B cell (primary cell): ENCODE measurements around the gene NELL1. TPM values are rescaled to one million over a fixed set of nuclear protein-coding genes. Genes with fewer than 3 reads are reported as not detected.

ENCODE experiments used
- ATAC-seq: fragments of 200-7000 bp; cut with Tn5 transposase; one replicate; pipeline ENCODE4 v1.10.0; 2021; ENCODE audit warnings: low read depth, mild to moderate bottlenecking, moderate number of reproducible peaks, moderate library complexity
- CTCF ChIA-PET: fragments of 350-600 bp; sonication (Branson Sonifier 250); formaldehyde crosslinking; loops from one replicate; lab custom pipeline; 2021; ENCODE audit warnings: antibody characterized with exemption, inconsistent platforms; lab: Charles Lee
- POLR2A ChIA-PET: fragments of 350-600 bp; sonication (Branson Sonifier 250); formaldehyde crosslinking; loops from one replicate; lab custom pipeline; 2021; ENCODE audit warnings: antibody characterized with exemption; lab: Charles Lee
- DNase-seq: peaks from one replicate; pipeline ENCODE4 v3.0.0; 2013
- H2AFZ ChIP-seq: 2 replicates; pipeline ENCODE4 v1.6.1; 2012; ENCODE audit warnings: mild to moderate bottlenecking, low read depth, low read length; ENCODE audit not compliant: insufficient read depth, poor library complexity, severe bottlenecking
- H3K27ac ChIP-seq, 2 donors: 1 replicate in 1 of 2; 2 replicates in 1 of 2; pipeline ENCODE4 v1.5.1; 2012 to 2013; ENCODE audit warnings: low read length in 2 of 2, mild to moderate bottlenecking in 2 of 2, moderate library complexity in 1 of 2
- H3K27me3 ChIP-seq, 4 experiments: fragments of 200-600 bp in 1 of 4; sonication (generic) in 1 of 4; replicated peaks in 1 of 4; 1 replicate in 2 of 4; 2 replicates in 2 of 4; pipeline versions ENCODE4 v1.6.1 to v1.7.0; 2013 to 2016; ENCODE audit warnings: low read length in 3 of 4, mild to moderate bottlenecking in 2 of 4, mixed read lengths in 1 of 4, moderate library complexity in 1 of 4; ENCODE audit not compliant: insufficient read depth in 4 of 4, control insufficient read depth in 3 of 4; ENCODE audit errors: control extremely low read depth in 1 of 4
- H3K36me3 ChIP-seq, 2 experiments: replicated peaks in 1 of 2; 1 replicate in 1 of 2; 2 replicates in 1 of 2; pipeline versions ENCODE4 v1.6.1 to v1.7.1; 2013; ENCODE audit warnings: low read length in 1 of 2; ENCODE audit not compliant: insufficient read depth in 2 of 2, control insufficient read depth in 1 of 2; ENCODE audit errors: control extremely low read depth in 1 of 2, extremely low read depth in 1 of 2
- H3K4me1 ChIP-seq, 2 donors: fragments of 200-600 bp in 1 of 2; sonication (generic) in 1 of 2; 1 replicate in 1 of 2; 2 replicates in 1 of 2; pipeline versions ENCODE4 v1.5.1 to v1.6.1; 2013 to 2017; ENCODE audit warnings: low read length in 2 of 2; ENCODE audit not compliant: control insufficient read depth in 2 of 2, insufficient read depth in 2 of 2
- H3K4me2 ChIP-seq: replicated peaks from 2 replicates; pipeline ENCODE3; 2012; ENCODE audit warnings: mild to moderate bottlenecking, low read depth, low read length; ENCODE audit not compliant: poor library complexity, severe bottlenecking
- H3K4me3 ChIP-seq, 5 experiments: fragments of 200-600 bp in 1 of 5; sonication (generic) in 1 of 5; 1 replicate in 3 of 5; 2 replicates in 2 of 5; pipeline versions ENCODE4 v1.5.1 to v1.7.0; 2011 to 2016; ENCODE audit warnings: low read length in 4 of 5, mild to moderate bottlenecking in 4 of 5, low read depth in 2 of 5, control low read depth in 1 of 5, moderate library complexity in 1 of 5; ENCODE audit not compliant: insufficient read depth in 1 of 5; ENCODE audit errors: control extremely low read depth in 1 of 5, extremely low read depth in 1 of 5
- H3K79me2 ChIP-seq: fragments of 200-600 bp; sonication (generic); one replicate; pipeline ENCODE4 v1.6.0; 2016; ENCODE audit warnings: low read length; ENCODE audit not compliant: control insufficient read depth, insufficient read depth
- H3K9ac ChIP-seq: fragments of 200-600 bp; sonication (generic); 2 replicates; pipeline ENCODE4 v1.6.1; 2017; ENCODE audit warnings: mild to moderate bottlenecking, low read length, moderate library complexity
- H3K9me3 ChIP-seq, 3 donors: one replicate each; pipeline versions ENCODE4 v1.6.1 to v1.7.1; 2013; ENCODE audit warnings: low read length in 2 of 3; ENCODE audit not compliant: control insufficient read depth in 2 of 3, insufficient read depth in 1 of 3; ENCODE audit errors: control extremely low read depth in 1 of 3
- H4K20me1 ChIP-seq: 2 replicates; pipeline ENCODE4 v1.6.0; 2012; ENCODE audit warnings: mild to moderate bottlenecking, low read length; ENCODE audit not compliant: insufficient read depth, control insufficient read depth, poor library complexity, severe bottlenecking
- H3K27ac Mint-ChIP-seq: one replicate; pipeline ENCODE4 v1.8.0; 2021; ENCODE audit warnings: mixed read lengths
- H3K27me3 Mint-ChIP-seq: one replicate; pipeline ENCODE4 v1.8.0; 2021; ENCODE audit warnings: mixed read lengths
- H3K4me1 Mint-ChIP-seq: one replicate; pipeline ENCODE4 v1.8.0; 2021; ENCODE audit warnings: mixed read lengths
- H3K4me3 Mint-ChIP-seq: one replicate; pipeline ENCODE4 v1.8.0; 2021; ENCODE audit warnings: mixed read lengths
- H3K9me3 Mint-ChIP-seq: one replicate; pipeline ENCODE4 v1.8.0; 2022; ENCODE audit warnings: mixed read lengths; ENCODE audit not compliant: insufficient read depth
- CTCF ChIP-seq: fragments of 200-600 bp; IDR thresholded peaks from one replicate; pipeline ENCODE4 v1.8.0; 2022; ENCODE audit warnings: antibody characterized with exemption, mild to moderate bottlenecking
- EZH2 ChIP-seq: IDR thresholded peaks from 2 replicates; pipeline ENCODE4 v1.6.1; 2012; ENCODE audit warnings: borderline replicate concordance, low read depth, mild to moderate bottlenecking, moderate library complexity, low read length; ENCODE audit not compliant: insufficient read depth, poor library complexity, severe bottlenecking
- WGBS: methylation state at CpG from one replicate; pipeline ENCODE4 v1.1.5; 2013; ENCODE audit warnings: missing lambda C conversion rate; ENCODE audit not compliant: insufficient coverage; 5-methylcytosine and 5-hydroxymethylcytosine counted together
- intact Hi-C: fragments of 100-400 bp; cut with micrococcal nuclease; formaldehyde crosslinking; loops from one replicate; pipeline ENCODE4 v1.10.0; 2022
- polyA plus RNA-seq: library from polyadenylated mRNA; depleted of rRNA; stranded (reverse); fragments of >200 nt; gene quantifications from 2 replicates; pipeline ENCODE4 v1.2.3, GENCODE V29; 2012
- total RNA-seq, 2 donors: library from RNA; stranded (reverse); fragments of 120-200 nt in 1 of 2; gene quantifications; 1 replicate in 1 of 2; 2 replicates in 1 of 2; pipeline versions ENCODE4 v1.2.3 to v1.2.4, GENCODE V29; 2013 to 2022

NELL1 gene
- total and polyA plus RNA-seq, 2 donors (not counting 1 experiment from before 2014, with no cell fraction given): not detected

- Mint-ChIP-seq H3K27ac (no peak overlapping the region), H3K4me3 (no peak overlapping the region), H3K27me3 (no peaks in the 10 kb centered on the region), H3K9me3 (peaks cover 6% of the 10 kb centered on the region), H3K4me1 (no peaks in the 10 kb centered on the region)
- DNase-seq: no peak
- H2AFZ ChIP-seq: no peak overlapping the region
- H3K27ac ChIP-seq: no peak overlapping the region
- TF ChIP-seq CTCF (no peak), EZH2 (no peak)
- H3K9me3 ChIP-seq: no peaks in the 10 kb centered on the region
- intact Hi-C loops: no loop called here
- no peak for ATAC-seq
- no peaks in the 10 kb centered on the region for H3K36me3 ChIP-seq
- H3K9ac ChIP-seq: no peak overlapping the region
- no peak overlapping the region for H3K4me2 ChIP-seq
- H4K20me1 ChIP-seq: no peaks in the 10 kb centered on the region
- H3K27me3 ChIP-seq: no peaks in the 10 kb centered on the region
- H3K4me1 ChIP-seq: no peaks in the 10 kb centered on the region
- H3K4me3 ChIP-seq: no peak overlapping the region
- POLR2A ChIA-PET: no interaction called here
- no peaks in the 10 kb centered on the region for H3K79me2 ChIP-seq
- CTCF ChIA-PET: no interaction called here
- no CpG with 5 or more reads among the region's 1 CpG for WGBS
Measured at GRCh38 chr11:21278840-21279239, 609.5 kb downstream of the NELL1 start.

DNA sequence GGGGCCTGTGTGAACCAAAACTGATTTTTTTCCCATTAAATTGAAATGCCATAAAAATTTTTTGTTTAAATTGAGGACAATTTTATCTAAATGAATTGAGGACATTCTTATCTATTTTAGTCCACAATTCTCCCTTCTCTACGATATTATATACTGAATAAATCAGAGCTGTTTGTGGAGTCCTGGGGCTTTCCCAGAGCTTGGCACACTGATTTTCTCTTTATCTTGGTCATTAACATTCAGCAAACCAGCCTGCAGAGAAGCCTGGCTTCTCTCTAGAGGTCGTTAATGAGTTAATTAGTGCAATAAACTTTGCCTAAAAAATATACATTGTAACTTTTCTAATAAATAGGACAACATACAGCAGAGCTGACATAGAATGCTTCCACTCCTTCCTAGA lies 615.7 kb downstream of the NELL1 start:
- ChIA-PET CTCF (no interaction called here), POLR2A (no interaction called here)
- DNase-seq (no peak), ATAC-seq (no peak)
- Histone ChIP-seq H3K27ac (no peak overlapping the region), H3K4me2 (no peak overlapping the region), H3K36me3 (no peaks in the 10 kb centered on the region), H3K79me2 (no peaks in the 10 kb centered on the region), H3K9me3 (peaks cover 0 to 11% (median 0%) of the 10 kb centered on the region in 3 donors), H4K20me1 (no peaks in the 10 kb centered on the region), H3K4me1 (no peaks in the 10 kb centered on the region), H3K9ac (no peak overlapping the region), H3K4me3 (no peak overlapping the region), H2AFZ (no peak overlapping the region), H3K27me3 (no peaks in the 10 kb centered on the region)
- no peak overlapping the region for H3K27ac Mint-ChIP-seq
- no peak overlapping the region for H3K4me3 Mint-ChIP-seq
- H3K27me3 Mint-ChIP-seq: no peaks in the 10 kb centered on the region
- TF ChIP-seq CTCF: no peak
- no peak for TF ChIP-seq EZH2
- H3K9me3 Mint-ChIP-seq: peaks cover 4% of the 10 kb centered on the region
- WGBS: no CpG with 5 or more reads among the region's 2 CpGs
- intact Hi-C loops: no loop called here
- H3K4me1 Mint-ChIP-seq: no peaks in the 10 kb centered on the region
